Lower leg skin (tissue), 3 donors: Measurements from ENCODE around the gene TXLNB.

Source experiments
- CTCF ChIP-seq, 3 donors: fragments of 450-650 bp; IDR thresholded peaks; one replicate each; pipeline ENCODE4 v1.5.1; 2016; ENCODE audit warnings: antibody characterized with exemption in 3 of 3, mild to moderate bottlenecking in 3 of 3, moderate library complexity in 2 of 3
- POLR2A ChIP-seq, 2 donors: fragments of 450-650 bp; IDR thresholded peaks; one replicate each; pipeline ENCODE4 v1.6.1; 2016 to 2017; ENCODE audit warnings: antibody characterized with exemption in 2 of 2, mild to moderate bottlenecking in 1 of 2, moderate library complexity in 1 of 2

GRCh38 chr6:139290787-139291311 lies 949 bp downstream of the TXLNB start:
- no peak for TF ChIP-seq CTCF (IDR thresholded peaks at IDR 0.05)
- TF ChIP-seq POLR2A (IDR thresholded peaks at IDR 0.05): no peak
